Upper lobe of right lung (tissue), 1 donor: ENCODE data around the gene HNRNPAB. TPM values are rescaled to one million over a fixed set of nuclear protein-coding genes. Genes with fewer than 3 reads are reported as not detected.
"Not testable (repeated sequence)": the region's sequence is repeated elsewhere in the genome, so short reads cannot be mapped to it uniquely, and the experiment has no call there.

Experiments used
- ATAC-seq: fragments of 200-7000 bp; cut with Tn5 transposase; one replicate; pipeline ENCODE4 v1.9.1; 2020; ENCODE audit warnings: mild to moderate bottlenecking, moderate library complexity
- DNase-seq: peaks from one replicate; pipeline ENCODE4 v3.0.0-alpha.2; 2020
- H3K27ac ChIP-seq: fragments of 200-600 bp; one replicate; pipeline ENCODE4 v1.8.0; 2022
- H3K27me3 ChIP-seq: fragments of 200-600 bp; one replicate; pipeline ENCODE4 v1.8.0; 2022; ENCODE audit warnings: mild to moderate bottlenecking
- H3K36me3 ChIP-seq: fragments of 200-600 bp; one replicate; pipeline ENCODE4 v1.8.0; 2022
- H3K4me1 ChIP-seq: fragments of 200-600 bp; one replicate; pipeline ENCODE4 v1.8.0; 2022
- H3K4me3 ChIP-seq: fragments of 200-600 bp; one replicate; pipeline ENCODE4 v1.8.0; 2022; ENCODE audit warnings: mild to moderate bottlenecking
- H3K9me3 ChIP-seq: fragments of 200-600 bp; one replicate; pipeline ENCODE4 v1.8.0; 2022
- intact Hi-C: fragments of 100-400 bp; cut with DNase I; formaldehyde crosslinking; loops from one replicate; pipeline ENCODE4 v1.11.0; 2022
- total RNA-seq: library from RNA; stranded (reverse); fragmentation: NEBNext Ultra II Directional; extraction: Animal tissue kit (Norgen Biotek cat#: 25700); gene quantifications from one replicate; pipeline ENCODE4 v1.2.1, GENCODE V29; 2021
- TF ChIP-seq, protein P1 (sequence below): fragments of 200-600 bp; IDR thresholded peaks from one replicate; pipeline ENCODE4 v1.8.0; 2022; ENCODE audit warnings: antibody characterized with exemption
- donor health status: DM: no; HTN: yes; CAD: no; lungs with severe emphysema.

Gene HNRNPAB
- total RNA-seq, 1 donor from 2014 or later = 116 TPM

DNA sequence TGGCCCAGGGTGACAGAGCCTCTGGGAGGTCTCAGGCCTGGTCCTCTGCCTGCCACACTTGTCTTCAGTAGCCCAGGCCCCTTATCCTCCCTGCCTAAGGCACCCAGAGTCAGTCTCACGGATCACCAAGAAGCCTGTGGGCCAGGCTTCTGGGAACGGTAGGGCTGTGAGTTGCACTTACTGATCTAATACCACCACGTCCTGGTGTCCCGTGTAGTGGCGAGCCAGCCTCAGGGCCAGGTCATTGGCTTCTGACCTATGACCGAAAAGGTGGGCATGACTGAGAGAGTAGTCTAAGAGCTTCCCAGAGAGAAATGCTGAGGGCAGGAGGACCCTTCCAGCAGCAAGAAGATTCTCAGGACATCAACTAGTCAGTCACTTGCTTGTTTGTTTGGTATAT, 20.8 kb downstream of the HNRNPAB start:
- peaks cover 5% of the 10 kb centered on the region for H3K4me1 ChIP-seq
- DNase-seq (no peak), ATAC-seq (no peak)
- H3K36me3 ChIP-seq = peaks cover 69% of the 10 kb centered on the region
- H3K4me3 ChIP-seq = no peak overlapping the region
- intact Hi-C loops = no loop called here
- H3K27me3 ChIP-seq = no peaks in the 10 kb centered on the region
- H3K9me3 ChIP-seq = no peaks in the 10 kb centered on the region
- TF ChIP-seq, protein P1, sequence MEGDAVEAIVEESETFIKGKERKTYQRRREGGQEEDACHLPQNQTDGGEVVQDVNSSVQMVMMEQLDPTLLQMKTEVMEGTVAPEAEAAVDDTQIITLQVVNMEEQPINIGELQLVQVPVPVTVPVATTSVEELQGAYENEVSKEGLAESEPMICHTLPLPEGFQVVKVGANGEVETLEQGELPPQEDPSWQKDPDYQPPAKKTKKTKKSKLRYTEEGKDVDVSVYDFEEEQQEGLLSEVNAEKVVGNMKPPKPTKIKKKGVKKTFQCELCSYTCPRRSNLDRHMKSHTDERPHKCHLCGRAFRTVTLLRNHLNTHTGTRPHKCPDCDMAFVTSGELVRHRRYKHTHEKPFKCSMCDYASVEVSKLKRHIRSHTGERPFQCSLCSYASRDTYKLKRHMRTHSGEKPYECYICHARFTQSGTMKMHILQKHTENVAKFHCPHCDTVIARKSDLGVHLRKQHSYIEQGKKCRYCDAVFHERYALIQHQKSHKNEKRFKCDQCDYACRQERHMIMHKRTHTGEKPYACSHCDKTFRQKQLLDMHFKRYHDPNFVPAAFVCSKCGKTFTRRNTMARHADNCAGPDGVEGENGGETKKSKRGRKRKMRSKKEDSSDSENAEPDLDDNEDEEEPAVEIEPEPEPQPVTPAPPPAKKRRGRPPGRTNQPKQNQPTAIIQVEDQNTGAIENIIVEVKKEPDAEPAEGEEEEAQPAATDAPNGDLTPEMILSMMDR = no peak
- H3K27ac ChIP-seq = no peak overlapping the region

- peaks cover 19% of the 10 kb centered on the region for H3K4me1 ChIP-seq
- TF ChIP-seq, protein P1 = no peak
- H3K4me3 ChIP-seq = no peak overlapping the region
- H3K27ac ChIP-seq = no peak overlapping the region
- H3K27me3 ChIP-seq = no peaks in the 10 kb centered on the region
- peaks cover 61% of the 10 kb centered on the region for H3K36me3 ChIP-seq
- ATAC-seq (no peak), DNase-seq (no peak)
- H3K9me3 ChIP-seq = no peaks in the 10 kb centered on the region
- intact Hi-C loops = no loop called here
These were observed 22.9 kb downstream of the HNRNPAB start for GRCh38 chr5:178227138-178227659.

DNA sequence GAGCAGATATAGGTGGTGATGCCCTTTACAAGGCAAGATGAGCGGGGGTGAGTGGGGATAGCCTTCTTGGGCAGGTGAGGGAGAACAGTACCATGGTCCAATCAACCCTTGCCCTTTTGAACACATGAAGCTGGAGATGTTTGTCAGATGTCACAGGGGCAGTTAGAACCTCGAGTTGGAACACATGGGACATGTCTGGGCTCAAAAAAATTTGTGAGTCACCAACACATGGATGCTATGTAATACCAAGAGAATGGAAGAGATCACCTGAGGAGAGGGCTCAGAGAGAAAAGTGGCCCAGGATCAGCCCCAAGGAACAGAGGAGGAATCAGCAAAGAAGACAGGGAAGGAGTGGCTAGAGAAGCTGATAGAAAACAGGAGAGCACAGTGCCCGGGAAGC, 23.6 kb downstream of the HNRNPAB start:
- Histone ChIP-seq H3K4me3 (no peak overlapping the region), H3K27ac (no peak overlapping the region), H3K27me3 (no peaks in the 10 kb centered on the region), H3K4me1 (peaks cover 19% of the 10 kb centered on the region), H3K9me3 (no peaks in the 10 kb centered on the region), H3K36me3 (peaks cover 60% of the 10 kb centered on the region)
- intact Hi-C loops = no loop called here
- TF ChIP-seq, protein P1 = no peak
- DNase-seq = no peak
- no peak for ATAC-seq

DNA sequence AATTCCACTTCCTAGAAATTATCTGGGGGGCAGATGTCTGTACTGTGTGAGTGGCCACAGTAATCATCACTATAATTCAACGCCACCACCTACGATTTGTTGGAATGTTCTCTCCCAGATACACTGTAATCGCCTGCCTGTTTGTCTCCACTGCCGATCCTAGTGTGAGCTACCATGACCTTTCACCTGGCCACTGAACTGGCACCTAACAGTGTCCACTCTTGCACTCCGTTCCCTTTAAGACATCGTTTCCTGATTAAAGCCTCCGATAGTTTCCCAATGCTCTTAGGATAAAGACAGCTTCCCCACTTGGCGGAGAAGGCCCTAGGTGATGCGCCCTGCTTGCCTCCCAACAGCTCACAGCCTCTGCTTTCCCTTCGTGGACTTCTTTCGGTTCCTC, 24.3 kb downstream of the HNRNPAB start:
- H3K27ac ChIP-seq = no peak overlapping the region
- no peak for DNase-seq
- no peak for ATAC-seq
- H3K4me3 ChIP-seq = no peak overlapping the region
- TF ChIP-seq, protein P1 = no peak
- peaks cover 60% of the 10 kb centered on the region for H3K36me3 ChIP-seq
- peaks cover 19% of the 10 kb centered on the region for H3K4me1 ChIP-seq
- no peaks in the 10 kb centered on the region for H3K27me3 ChIP-seq
- intact Hi-C loops = no loop called here
- no peaks in the 10 kb centered on the region for H3K9me3 ChIP-seq

DNA sequence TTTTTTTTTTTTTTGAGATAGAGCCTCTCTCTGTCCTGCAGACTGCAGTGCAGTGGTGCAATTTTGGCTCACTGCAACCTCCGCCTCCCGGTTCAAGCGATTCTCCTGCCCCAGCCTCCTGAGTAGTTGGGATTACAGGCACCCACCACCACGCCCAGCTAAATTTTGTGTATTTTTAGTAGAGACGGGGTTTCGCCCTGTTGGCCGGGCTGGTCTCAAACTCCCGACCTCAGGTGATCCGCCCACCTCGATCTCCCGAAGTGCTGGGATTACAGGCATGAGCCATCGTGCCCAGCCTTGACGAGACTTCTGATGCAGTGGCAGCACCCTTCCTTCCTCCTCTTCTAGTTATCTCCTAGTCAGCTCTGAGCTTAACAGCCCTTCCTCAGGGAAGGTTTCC, 24.8 kb downstream of the HNRNPAB start:
- Histone ChIP-seq H3K4me1 (peaks cover 19% of the 10 kb centered on the region), H3K36me3 (peaks cover 57% of the 10 kb centered on the region)
- H3K9me3 ChIP-seq, ATAC-seq, H3K27me3 ChIP-seq, intact Hi-C loops, H3K27ac ChIP-seq, DNase-seq, H3K4me3 ChIP-seq: not testable (repeated sequence)

- intact Hi-C loops = no loop called here
- Histone ChIP-seq H3K4me3 (no peak overlapping the region), H3K27me3 (no peaks in the 10 kb centered on the region), H3K27ac (no peak overlapping the region), H3K9me3 (no peaks in the 10 kb centered on the region), H3K36me3 (peaks cover 55% of the 10 kb centered on the region), H3K4me1 (peaks cover 24% of the 10 kb centered on the region)
- DNase-seq (no peak), ATAC-seq (no peak)
- TF ChIP-seq, protein P1 = no peak
These were observed 25.5 kb downstream of the HNRNPAB start for GRCh38 chr5:178229861-178230260.
